OCI-LY3 (cell line): ENCODE results near the gene ST7.

ENCODE experiments used
- H2AFZ ChIP-seq: fragments of 200-600, 300-600 bp; shearing (Covaris generic); 2 replicates; pipeline ENCODE4 v1.6.0; 2014; ENCODE audit warnings: antibody characterized with exemption, low read depth, low read length
- H3K27ac ChIP-seq: fragments of 200-600, 300-600 bp; sonication (generic); 2 replicates; pipeline ENCODE4 v1.5.1; 2014; ENCODE audit warnings: mild to moderate bottlenecking, low read length, moderate library complexity, mixed read lengths
- H3K27me3 ChIP-seq: fragments of 200-600, 300-600 bp; sonication (generic); 2 replicates; pipeline ENCODE4 v1.6.1; 2014; ENCODE audit warnings: low read depth, low read length, mixed read lengths
- H3K36me3 ChIP-seq: fragments of 200-600, 300-600 bp; sonication (generic); replicated peaks from 2 replicates; pipeline ENCODE3; 2014; ENCODE audit warnings: low read depth, low read length, mixed read lengths
- H3K4me1 ChIP-seq: fragments of 300-600, 200-600 bp; sonication (generic); 2 replicates; pipeline ENCODE4 v1.6.1; 2014; ENCODE audit warnings: low read length, mixed read lengths
- H3K4me2 ChIP-seq: fragments of 200-600, 300-600 bp; sonication (generic); 2 replicates; pipeline ENCODE4 v1.6.1; 2014; ENCODE audit warnings: low read length, mixed read lengths
- H3K4me3 ChIP-seq: fragments of 300-600, 200-600 bp; sonication (generic); 2 replicates; pipeline ENCODE4 v1.5.1; 2014; ENCODE audit warnings: antibody characterized with exemption, mild to moderate bottlenecking, low read length, moderate library complexity
- H3K79me2 ChIP-seq: fragments of 300-600, 200-600 bp; shearing (Covaris generic); 2 replicates; pipeline ENCODE4 v1.6.1; 2014; ENCODE audit warnings: mild to moderate bottlenecking, low read length, mixed read lengths
- H3K9ac ChIP-seq: fragments of 300-600, 200-600 bp; shearing (Covaris generic); 2 replicates; pipeline ENCODE4 v1.6.0; 2014; ENCODE audit warnings: mild to moderate bottlenecking, low read length, moderate library complexity
- H3K9me3 ChIP-seq: fragments of 200-600, 300-600 bp; shearing (Covaris generic); 2 replicates; pipeline ENCODE4 v1.6.1; 2014; ENCODE audit warnings: low read length, mixed read lengths; ENCODE audit not compliant: insufficient read depth
- H4K20me1 ChIP-seq: fragments of 200-600, 300-600 bp; sonication (generic); 2 replicates; pipeline ENCODE4 v1.6.1; 2016; ENCODE audit warnings: low read length, mixed read lengths; ENCODE audit not compliant: insufficient read depth
- EZH2phosphoT487 ChIP-seq: fragments of 200-600 bp; shearing (Covaris generic); IDR thresholded peaks from 2 replicates; pipeline ENCODE4 v1.6.1; 2018; ENCODE audit warnings: antibody characterized with exemption, mixed run types, low read depth
- TF ChIP-seq, protein P1 (sequence below): fragments of 200-600, 300-600 bp; sonication (generic); IDR thresholded peaks from 2 replicates; pipeline ENCODE4 v1.5.1; 2014; ENCODE audit warnings: antibody characterized with exemption, low read length, low read depth

Gene ST7, protein sequence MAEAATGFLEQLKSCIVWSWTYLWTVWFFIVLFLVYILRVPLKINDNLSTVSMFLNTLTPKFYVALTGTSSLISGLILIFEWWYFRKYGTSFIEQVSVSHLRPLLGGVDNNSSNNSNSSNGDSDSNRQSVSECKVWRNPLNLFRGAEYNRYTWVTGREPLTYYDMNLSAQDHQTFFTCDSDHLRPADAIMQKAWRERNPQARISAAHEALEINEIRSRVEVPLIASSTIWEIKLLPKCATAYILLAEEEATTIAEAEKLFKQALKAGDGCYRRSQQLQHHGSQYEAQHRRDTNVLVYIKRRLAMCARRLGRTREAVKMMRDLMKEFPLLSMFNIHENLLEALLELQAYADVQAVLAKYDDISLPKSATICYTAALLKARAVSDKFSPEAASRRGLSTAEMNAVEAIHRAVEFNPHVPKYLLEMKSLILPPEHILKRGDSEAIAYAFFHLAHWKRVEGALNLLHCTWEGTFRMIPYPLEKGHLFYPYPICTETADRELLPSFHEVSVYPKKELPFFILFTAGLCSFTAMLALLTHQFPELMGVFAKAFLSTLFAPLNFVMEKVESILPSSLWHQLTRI

DNA sequence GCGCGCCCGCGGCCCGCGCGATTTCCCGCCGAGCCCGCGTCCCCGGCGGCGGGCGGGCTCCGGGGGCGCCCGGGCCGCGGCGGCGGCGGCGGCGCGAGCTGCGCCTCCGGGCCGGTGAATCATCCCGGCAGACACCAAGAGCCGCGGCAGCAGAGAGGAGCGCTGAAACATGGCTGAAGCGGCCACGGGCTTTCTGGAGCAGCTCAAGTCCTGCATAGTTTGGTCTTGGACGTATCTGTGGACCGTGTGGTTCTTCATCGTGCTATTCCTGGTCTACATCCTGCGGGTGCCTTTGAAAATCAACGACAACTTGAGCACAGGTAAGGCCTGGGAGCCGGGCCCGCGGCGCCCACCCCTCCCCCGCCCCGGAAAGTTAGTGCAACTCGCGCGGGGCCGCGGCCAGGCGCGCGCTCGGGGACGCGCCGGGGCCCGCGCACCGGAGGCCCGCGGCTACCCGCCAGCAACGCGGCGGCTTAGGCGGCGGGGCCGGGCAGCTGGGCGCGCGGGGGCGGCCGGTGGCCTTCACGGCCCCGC is at the start of gene ST7:
Gene ST7 (plus strand): TSS at position 130 of the 534 bp plus-strand sequence. CDS start 40 bp downstream, at position 170.
- H3K9me3 ChIP-seq = no peaks in the 10 kb centered on the region
- peak within 1 kb of the TSS; percentile 84 for H3K4me3 ChIP-seq
- H3K4me1 ChIP-seq = peaks cover 42% of the 10 kb centered on the region
- no peaks in the 10 kb centered on the region for H4K20me1 ChIP-seq
- H3K27ac ChIP-seq = peak within 1 kb of the TSS; percentile 98
- TF ChIP-seq, protein P1, sequence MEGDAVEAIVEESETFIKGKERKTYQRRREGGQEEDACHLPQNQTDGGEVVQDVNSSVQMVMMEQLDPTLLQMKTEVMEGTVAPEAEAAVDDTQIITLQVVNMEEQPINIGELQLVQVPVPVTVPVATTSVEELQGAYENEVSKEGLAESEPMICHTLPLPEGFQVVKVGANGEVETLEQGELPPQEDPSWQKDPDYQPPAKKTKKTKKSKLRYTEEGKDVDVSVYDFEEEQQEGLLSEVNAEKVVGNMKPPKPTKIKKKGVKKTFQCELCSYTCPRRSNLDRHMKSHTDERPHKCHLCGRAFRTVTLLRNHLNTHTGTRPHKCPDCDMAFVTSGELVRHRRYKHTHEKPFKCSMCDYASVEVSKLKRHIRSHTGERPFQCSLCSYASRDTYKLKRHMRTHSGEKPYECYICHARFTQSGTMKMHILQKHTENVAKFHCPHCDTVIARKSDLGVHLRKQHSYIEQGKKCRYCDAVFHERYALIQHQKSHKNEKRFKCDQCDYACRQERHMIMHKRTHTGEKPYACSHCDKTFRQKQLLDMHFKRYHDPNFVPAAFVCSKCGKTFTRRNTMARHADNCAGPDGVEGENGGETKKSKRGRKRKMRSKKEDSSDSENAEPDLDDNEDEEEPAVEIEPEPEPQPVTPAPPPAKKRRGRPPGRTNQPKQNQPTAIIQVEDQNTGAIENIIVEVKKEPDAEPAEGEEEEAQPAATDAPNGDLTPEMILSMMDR = no peak
- TF ChIP-seq EZH2phosphoT487 = no peak
- peak within 1 kb of the TSS; percentile 96 for H2AFZ ChIP-seq
- no peaks in the 10 kb centered on the region for H3K27me3 ChIP-seq
- peak within 1 kb of the TSS; percentile 91 for H3K4me2 ChIP-seq
- H3K79me2 ChIP-seq = peaks cover 45% of the 10 kb centered on the region
- H3K9ac ChIP-seq = peak within 1 kb of the TSS; percentile 93
- peaks cover 10% of the 10 kb centered on the region for H3K36me3 ChIP-seq

DNA sequence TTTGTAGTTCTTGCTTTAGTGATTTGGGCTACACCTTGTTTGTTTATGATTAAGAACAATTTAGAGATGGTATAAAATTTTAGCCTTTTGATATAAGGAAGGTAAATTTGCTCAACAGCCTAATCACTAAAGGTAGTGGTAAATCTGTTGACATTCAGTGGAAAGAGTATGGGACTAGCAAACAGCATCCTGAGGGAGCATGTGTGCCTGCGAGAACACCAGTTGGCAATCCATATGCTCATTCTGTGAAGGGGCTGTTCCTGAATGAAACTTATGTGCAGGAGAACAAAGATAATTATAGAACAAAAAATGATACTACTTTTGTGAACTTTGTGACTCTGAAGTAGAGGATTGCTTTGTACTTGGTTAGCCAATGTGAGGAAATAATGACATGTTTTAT is 46.9 kb upstream of the ST7 start:
- Histone ChIP-seq H3K4me2 (no peak overlapping the region), H3K79me2 (no peaks in the 10 kb centered on the region), H3K9ac (no peak overlapping the region), H3K27me3 (no peaks in the 10 kb centered on the region), H3K9me3 (no peaks in the 10 kb centered on the region), H2AFZ (no peak overlapping the region), H3K27ac (no peak overlapping the region), H3K36me3 (peaks cover 35% of the 10 kb centered on the region), H3K4me1 (no peaks in the 10 kb centered on the region), H3K4me3 (no peak overlapping the region), H4K20me1 (peaks cover 1% of the 10 kb centered on the region; the same call in 1 of the 2 replicates)
- TF ChIP-seq, protein P1 = no peak
- no peak for TF ChIP-seq EZH2phosphoT487

GRCh38 chr7:116910383-116910782 is 42.9 kb upstream of the ST7 start:
- no peaks in the 10 kb centered on the region for H3K27me3 ChIP-seq
- H3K36me3 ChIP-seq = peaks cover 52% of the 10 kb centered on the region
- H4K20me1 ChIP-seq = peaks cover 5% of the 10 kb centered on the region; the same call in 1 of the 2 replicates
- no peak overlapping the region for H2AFZ ChIP-seq
- TF ChIP-seq, protein P1 = no peak
- TF ChIP-seq EZH2phosphoT487 = no peak
- H3K9me3 ChIP-seq = no peaks in the 10 kb centered on the region
- H3K9ac ChIP-seq = no peak overlapping the region
- H3K4me1 ChIP-seq = no peaks in the 10 kb centered on the region
- H3K4me3 ChIP-seq = no peak overlapping the region
- no peaks in the 10 kb centered on the region for H3K79me2 ChIP-seq
- no peak overlapping the region for H3K4me2 ChIP-seq
- H3K27ac ChIP-seq = no peak overlapping the region

DNA sequence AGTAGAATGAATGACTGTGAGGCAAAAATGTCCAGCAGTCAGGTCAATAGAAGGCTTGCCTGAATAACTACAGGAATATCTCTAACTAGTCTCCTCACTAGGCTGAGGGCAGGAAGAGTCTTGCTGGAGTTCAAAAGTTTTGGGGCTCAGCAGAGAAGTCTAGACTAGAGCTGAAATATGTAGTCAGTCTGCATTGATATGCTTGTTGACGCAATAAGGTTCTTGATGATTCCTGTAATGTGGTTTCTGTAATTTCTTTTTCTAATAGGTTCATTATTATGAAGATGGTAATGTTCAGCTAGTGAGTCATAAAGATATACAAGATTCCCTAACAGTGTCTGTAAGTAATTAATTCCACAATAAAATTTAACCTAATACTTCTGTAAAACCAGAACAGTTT is 41.5 kb upstream of the ST7 start:
- Histone ChIP-seq H3K4me2 (no peak overlapping the region), H3K79me2 (no peaks in the 10 kb centered on the region), H3K27me3 (no peaks in the 10 kb centered on the region), H3K36me3 (peaks cover 55% of the 10 kb centered on the region), H3K9ac (no peak overlapping the region), H4K20me1 (peaks cover 5% of the 10 kb centered on the region; the same call in 1 of the 2 replicates), H2AFZ (no peak overlapping the region), H3K4me1 (no peaks in the 10 kb centered on the region), H3K27ac (no peak overlapping the region), H3K9me3 (no peaks in the 10 kb centered on the region), H3K4me3 (no peak overlapping the region)
- no peak for TF ChIP-seq EZH2phosphoT487
- TF ChIP-seq, protein P1 = no peak
